BLaER1 treated with 17β-estradiol and CSF1 and Interleukin-3, amounts not matched to agents 10 nM and 100 nM (cell line): ENCODE results near the gene FGD2.

Experiments
- H3K27ac ChIP-seq, 11 experiments: shearing (Covaris generic); formaldehyde crosslinking; 2 replicates each; pipeline ENCODE4 v1.8.1; 2022
- H3K27me3 ChIP-seq, 11 experiments: shearing (Covaris generic); formaldehyde crosslinking; 2 replicates each; pipeline ENCODE4 v1.8.1; 2022
- H3K36me3 ChIP-seq, 11 experiments: shearing (Covaris generic); formaldehyde crosslinking; 2 replicates each; pipeline ENCODE4 v1.8.1; 2022
- H3K4me1 ChIP-seq, 10 experiments: shearing (Covaris generic); formaldehyde crosslinking; 2 replicates each; pipeline ENCODE4 v1.8.1; 2022
- H3K4me2 ChIP-seq, 11 experiments: shearing (Covaris generic); formaldehyde crosslinking; 2 replicates each; pipeline ENCODE4 v1.8.1; 2022
- H3K4me3 ChIP-seq, 10 experiments: shearing (Covaris generic); formaldehyde crosslinking; 2 replicates each; pipeline ENCODE4 v1.8.1; 2022
- H3K9ac ChIP-seq, 11 experiments: shearing (Covaris generic); formaldehyde crosslinking; 2 replicates each; pipeline ENCODE4 v1.8.1; 2022
- H3K9me3 ChIP-seq, 11 experiments: shearing (Covaris generic); formaldehyde crosslinking; replicated peaks in 1 of 11; 2 replicates each; pipeline ENCODE4 v1.8.1; 2022
- H4K20me1 ChIP-seq, 11 experiments: shearing (Covaris generic); formaldehyde crosslinking; 2 replicates each; pipeline ENCODE4 v1.8.1; 2022
- Cebpa-rat ChIP-seq, 11 experiments: shearing (Covaris generic); IDR thresholded peaks; 2 replicates each; pipeline ENCODE4 v1.8.1; 2022

Gene FGD2

DNA sequence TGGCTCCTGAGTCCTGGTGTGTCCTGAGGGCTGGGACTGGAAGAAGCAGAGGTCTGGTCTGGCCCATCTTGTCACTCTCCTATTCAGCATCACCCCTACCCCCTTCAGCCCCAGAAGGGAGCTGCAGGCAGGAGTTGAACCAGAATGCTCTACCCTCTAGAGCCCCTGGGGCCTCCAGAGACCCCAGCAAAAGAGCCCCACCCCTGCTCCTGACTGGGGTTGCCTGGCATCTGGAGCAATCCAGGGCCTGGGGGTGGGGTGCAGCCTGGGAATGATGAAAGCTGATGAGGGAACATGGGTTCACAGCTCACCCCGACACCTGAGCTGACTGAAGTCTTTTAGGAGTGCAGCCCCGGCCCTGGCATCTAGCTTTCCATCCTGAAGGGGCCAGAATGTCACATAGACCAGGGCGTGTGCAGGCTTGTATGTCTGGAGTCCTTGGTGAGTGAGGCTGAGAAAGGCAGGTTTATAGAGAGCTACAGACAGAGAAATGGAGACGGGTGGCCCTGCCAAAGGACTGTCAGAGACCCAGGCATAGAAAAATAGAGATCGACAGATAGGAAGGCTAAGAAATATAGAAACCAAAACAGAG is 12.2 kb downstream of the FGD2 start:
- Histone ChIP-seq H3K27ac (peak overlapping the region in 2 of 11 experiments; percentile 4 to 8; a peak in 2 of 22 replicates), H3K36me3 (peaks cover 0 to 88% (median 0%) of the 10 kb centered on the region in 11 experiments; a peak in 7 of 22 replicates), H3K4me1 (peaks cover 30 to 41% (median 35%) of the 10 kb centered on the region in 10 experiments), H3K9me3 (no peaks in the 10 kb centered on the region), H3K27me3 (no peaks in the 10 kb centered on the region), H3K4me2 (peak overlapping the region; percentile 1 to 57 (median 45); a peak in 18 of 22 replicates), H4K20me1 (peaks cover 0 to 7% (median 0%) of the 10 kb centered on the region in 11 experiments; a peak in 1 of 22 replicates), H3K4me3 (no peak overlapping the region), H3K9ac (peak overlapping the region in 6 of 11 experiments; percentile 11 to 47 (median 34); a peak in 7 of 22 replicates)
- no peak for TF ChIP-seq Cebpa-rat (IDR thresholded peaks at IDR 0.05)

DNA sequence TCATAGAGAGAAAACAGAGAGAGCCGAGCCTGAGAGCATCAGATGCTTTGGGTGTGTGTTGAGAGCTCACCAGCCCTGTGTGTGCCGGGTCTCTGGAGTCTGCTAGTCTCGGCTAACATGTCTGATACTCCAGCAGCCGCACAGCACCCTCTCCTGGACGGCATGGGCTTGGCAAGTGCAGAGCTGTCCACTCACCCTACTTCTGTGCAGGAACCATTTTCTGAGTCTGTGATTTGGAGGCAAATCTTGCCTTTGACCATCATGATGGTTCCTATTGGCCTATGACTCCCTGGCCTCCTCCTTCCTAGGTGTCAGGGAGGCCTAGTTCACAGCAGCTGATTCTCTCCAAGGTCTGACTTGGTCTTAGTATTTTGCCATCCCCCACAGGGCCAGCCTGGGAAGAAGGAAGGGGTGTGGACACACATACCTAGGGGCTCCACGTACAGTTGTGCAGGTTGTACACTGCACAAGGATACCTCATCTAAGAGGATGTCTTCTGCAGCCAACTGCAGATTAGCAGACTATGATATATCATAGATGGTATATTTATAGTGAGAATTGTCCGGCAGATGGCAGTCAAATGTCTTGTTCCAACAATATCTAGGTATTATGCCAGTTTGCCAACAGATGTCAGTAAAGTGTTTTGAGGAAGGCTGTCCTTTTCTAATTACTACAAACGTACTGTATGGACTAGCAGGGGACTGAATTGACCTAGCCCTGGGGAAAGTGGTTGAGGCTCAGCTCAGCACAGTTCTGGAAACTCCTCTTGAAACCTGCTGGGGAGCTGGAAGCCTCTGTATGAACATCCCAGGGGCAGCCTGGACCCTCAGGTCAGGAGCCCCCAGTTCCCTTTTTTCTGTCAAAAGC is 13.0 kb downstream of the FGD2 start:
- no peak overlapping the region for H3K4me3 ChIP-seq
- no peaks in the 10 kb centered on the region for H3K9me3 ChIP-seq
- H3K27ac ChIP-seq = peak overlapping the region in 5 of 11 experiments; percentile 1 to 44 (median 26); a peak in 5 of 22 replicates
- H3K27me3 ChIP-seq = no peaks in the 10 kb centered on the region
- no peak for TF ChIP-seq Cebpa-rat (IDR thresholded peaks at IDR 0.05)
- H3K4me1 ChIP-seq = peaks cover 30 to 48% (median 35%) of the 10 kb centered on the region in 10 experiments
- H3K9ac ChIP-seq = peak overlapping the region in 8 of 11 experiments; percentile 6 to 53 (median 27); a peak in 13 of 22 replicates
- peaks cover 0 to 2% (median 0%) of the 10 kb centered on the region in 11 experiments; a peak in 1 of 22 replicates for H4K20me1 ChIP-seq
- peak overlapping the region; percentile 38 to 63 (median 50); a peak in 21 of 22 replicates for H3K4me2 ChIP-seq
- peaks cover 0 to 88% (median 0%) of the 10 kb centered on the region in 11 experiments; a peak in 7 of 22 replicates for H3K36me3 ChIP-seq

DNA sequence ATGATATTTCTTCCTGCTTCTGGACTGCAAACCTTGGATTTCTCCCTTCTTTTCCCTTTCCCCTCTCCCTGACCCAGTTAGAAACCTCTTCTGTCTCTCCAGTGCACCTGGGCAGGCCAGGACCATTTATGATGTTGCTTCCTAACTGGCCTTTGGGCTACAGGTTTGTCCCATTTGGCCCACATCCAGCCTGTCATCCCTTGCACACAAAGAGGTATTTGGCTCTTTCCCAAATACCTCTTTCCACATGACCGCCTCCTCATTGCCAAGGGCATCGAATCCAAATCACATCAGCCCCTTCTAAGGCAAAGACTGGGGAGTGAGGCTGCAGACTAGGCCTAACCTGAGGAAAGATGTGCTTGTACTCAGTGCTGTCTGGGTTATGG is 13.6 kb downstream of the FGD2 start:
- Histone ChIP-seq H3K36me3 (peaks cover 0 to 88% (median 0%) of the 10 kb centered on the region in 11 experiments; a peak in 6 of 22 replicates), H3K9me3 (no peaks in the 10 kb centered on the region), H3K4me2 (peak overlapping the region; percentile 5 to 54 (median 44); a peak in 16 of 22 replicates), H3K27ac (peak overlapping the region in 5 of 11 experiments; percentile 1 to 44 (median 26); a peak in 6 of 22 replicates), H4K20me1 (no peaks in the 10 kb centered on the region; a peak in 1 of 22 replicates), H3K27me3 (no peaks in the 10 kb centered on the region), H3K4me3 (no peak overlapping the region), H3K9ac (peak overlapping the region in 8 of 11 experiments; percentile 6 to 53 (median 23); a peak in 12 of 22 replicates), H3K4me1 (peaks cover 30 to 53% (median 37%) of the 10 kb centered on the region in 10 experiments)
- no peak for TF ChIP-seq Cebpa-rat (IDR thresholded peaks at IDR 0.05)

DNA sequence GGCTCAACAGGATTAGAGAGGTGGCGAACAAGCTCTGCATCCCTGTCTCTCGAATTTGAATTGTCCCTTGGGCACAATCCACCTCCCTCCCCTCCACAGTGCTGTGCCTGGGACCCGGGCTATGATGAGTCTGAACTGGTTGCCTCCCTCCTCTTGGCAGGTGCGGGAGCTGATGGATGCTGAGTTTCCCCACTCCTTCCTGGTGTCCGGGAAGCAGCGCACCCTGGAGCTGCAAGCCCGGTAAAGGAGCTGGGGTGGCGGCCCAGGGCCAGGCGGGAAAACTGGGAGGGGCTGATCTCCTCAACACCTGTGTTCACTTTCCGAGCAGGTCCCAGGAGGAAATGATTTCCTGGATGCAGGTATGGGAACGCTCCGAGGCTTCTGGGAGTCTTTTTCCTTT is 14.9 kb downstream of the FGD2 start:
- H4K20me1 ChIP-seq = no peaks in the 10 kb centered on the region; a peak in 1 of 22 replicates

DNA sequence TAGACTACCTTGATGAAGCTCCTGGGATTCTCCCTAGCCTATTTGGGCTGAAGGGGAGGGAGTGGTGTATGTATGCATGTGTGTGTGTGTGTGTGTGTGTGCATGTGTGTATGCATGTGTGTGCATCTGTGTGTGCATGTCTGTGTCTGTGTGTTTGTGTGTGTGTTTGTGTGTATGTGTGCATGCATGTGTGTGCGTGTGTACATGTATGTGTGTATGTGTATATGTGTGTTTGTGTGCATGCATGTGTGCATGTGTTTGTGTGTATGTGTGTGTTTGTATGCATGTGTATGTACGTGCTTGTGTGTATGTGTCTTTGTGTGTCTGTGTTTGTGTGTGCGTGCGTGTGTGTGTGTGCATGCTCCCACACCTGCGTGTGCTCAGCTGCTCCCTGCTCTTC is 15.4 kb downstream of the FGD2 start:
- no peak overlapping the region for H3K4me2 ChIP-seq
- no peak overlapping the region for H3K4me3 ChIP-seq
- H3K9ac ChIP-seq = no peak overlapping the region
- TF ChIP-seq Cebpa-rat (IDR thresholded peaks at IDR 0.05) = no peak
- no peaks in the 10 kb centered on the region for H3K27me3 ChIP-seq
- no peak overlapping the region for H3K27ac ChIP-seq
- H3K9me3 ChIP-seq = no peaks in the 10 kb centered on the region
- no peaks in the 10 kb centered on the region; a peak in 1 of 22 replicates for H4K20me1 ChIP-seq
- H3K4me1 ChIP-seq = peaks cover 30 to 70% (median 45%) of the 10 kb centered on the region in 10 experiments
- H3K36me3 ChIP-seq = peaks cover 0 to 86% (median 0%) of the 10 kb centered on the region in 11 experiments; a peak in 4 of 22 replicates

More for the DNA sequence above, 14.9 kb downstream of the FGD2 start:
- Histone ChIP-seq H3K4me1 (peaks cover 30 to 66% (median 43%) of the 10 kb centered on the region in 10 experiments), H3K4me3 (no peak overlapping the region), H3K27ac (0 out of 22 replicates have a peak overlapping the region, but pooled peaks of 1 of the 11 experiments have one; percentile 1), H3K36me3 (peaks cover 0 to 86% (median 0%) of the 10 kb centered on the region in 11 experiments; a peak in 4 of 22 replicates), H3K9me3 (no peaks in the 10 kb centered on the region), H3K4me2 (no peak overlapping the region), H3K27me3 (no peaks in the 10 kb centered on the region), H3K9ac (no peak overlapping the region)
- no peak for TF ChIP-seq Cebpa-rat (IDR thresholded peaks at IDR 0.05)

DNA sequence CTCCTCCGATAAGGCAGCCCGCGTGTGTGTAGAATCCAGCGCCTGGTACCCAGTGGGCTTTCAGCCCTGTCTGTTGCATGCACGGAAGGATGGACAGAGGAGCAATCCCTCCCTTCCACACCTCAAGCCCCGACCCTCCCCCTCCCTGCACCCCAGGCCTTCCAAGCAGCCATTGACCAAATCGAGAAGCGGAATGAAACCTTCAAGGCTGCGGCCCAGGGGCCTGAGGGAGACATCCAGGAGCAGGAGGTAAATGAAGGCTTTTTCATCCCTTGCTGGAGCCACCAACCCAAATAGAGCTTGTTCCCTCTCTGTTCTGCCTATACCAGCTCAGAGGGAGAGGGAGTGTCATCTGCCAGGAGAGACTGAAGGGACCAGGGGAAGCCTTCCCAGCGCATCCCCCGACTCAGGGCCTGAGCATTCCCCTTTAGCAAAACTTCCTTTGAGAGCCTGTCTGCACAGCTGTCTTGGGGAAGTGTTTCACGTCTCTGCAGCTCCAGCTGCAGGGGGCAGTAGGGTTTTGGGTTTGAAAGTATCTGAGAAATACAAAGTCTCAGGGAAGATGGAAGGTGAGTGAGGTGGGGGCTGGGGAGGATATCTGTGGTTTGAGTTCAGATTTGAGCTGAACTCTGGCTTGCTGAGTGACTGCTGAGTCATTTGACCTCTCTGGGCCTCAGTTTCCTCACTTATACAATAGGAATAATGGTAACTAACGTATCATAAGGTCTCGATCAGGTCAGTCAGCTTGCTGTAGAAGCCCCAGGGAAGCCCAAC is 16.1 kb downstream of the FGD2 start:
- Histone ChIP-seq H3K9me3 (no peaks in the 10 kb centered on the region), H3K4me3 (no peak overlapping the region), H3K4me2 (peak overlapping the region in 9 of 11 experiments; percentile 27 to 66 (median 42); a peak in 17 of 22 replicates), H3K27me3 (no peaks in the 10 kb centered on the region), H3K4me1 (peaks cover 30 to 78% (median 46%) of the 10 kb centered on the region in 10 experiments), H3K36me3 (peaks cover 0 to 86% (median 0%) of the 10 kb centered on the region in 11 experiments; a peak in 5 of 22 replicates), H3K27ac (peak overlapping the region in 5 of 11 experiments; percentile 34 to 43 (median 36); a peak in 6 of 22 replicates), H3K9ac (peak overlapping the region in 2 of 11 experiments; percentile 7 to 22; a peak in 4 of 22 replicates), H4K20me1 (no peaks in the 10 kb centered on the region)
- TF ChIP-seq Cebpa-rat (IDR thresholded peaks at IDR 0.05) = no peak

DNA sequence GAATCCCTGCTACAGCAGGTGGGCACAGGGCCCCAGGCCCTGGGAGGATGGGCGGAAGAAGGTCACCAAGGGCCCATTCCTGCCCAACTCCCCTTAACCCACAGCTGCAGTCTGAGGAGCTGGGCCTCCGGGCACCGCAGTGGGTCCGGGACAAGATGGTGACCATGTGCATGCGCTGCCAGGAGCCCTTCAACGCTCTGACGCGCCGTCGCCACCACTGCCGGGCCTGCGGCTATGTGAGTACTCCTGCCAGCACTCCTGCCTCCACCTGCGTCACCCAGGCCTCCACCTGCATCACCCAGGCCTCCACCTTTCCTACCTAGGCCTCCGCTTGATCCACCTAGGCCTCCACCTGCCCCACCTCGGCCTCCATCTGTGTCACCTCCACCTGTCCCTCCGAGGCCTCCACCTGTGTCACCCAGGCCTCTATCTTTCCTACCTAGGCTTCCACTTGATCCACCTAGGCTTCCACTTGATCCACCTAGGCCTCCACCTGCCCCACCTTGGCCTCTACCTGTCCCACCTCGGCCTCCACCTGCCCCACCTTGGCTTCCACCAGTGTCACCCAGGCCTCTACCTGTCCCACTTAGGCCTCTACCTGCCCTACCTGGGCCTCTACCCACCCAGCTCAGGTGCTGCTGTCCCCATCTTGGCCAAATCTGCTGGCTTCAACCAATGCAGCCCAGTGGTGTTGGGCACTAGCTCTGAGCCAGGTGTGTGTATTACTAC is 16.8 kb downstream of the FGD2 start:
- Histone ChIP-seq H3K27me3 (no peaks in the 10 kb centered on the region), H3K9me3 (no peaks in the 10 kb centered on the region), H3K36me3 (peaks cover 0 to 86% (median 0%) of the 10 kb centered on the region in 11 experiments; a peak in 5 of 22 replicates), H3K9ac (peak overlapping the region in 3 of 11 experiments; percentile 7 to 23 (median 22); a peak in 4 of 22 replicates), H3K27ac (peak overlapping the region in 5 of 11 experiments; percentile 34 to 43 (median 36); a peak in 7 of 22 replicates), H3K4me2 (peak overlapping the region in 9 of 11 experiments; percentile 27 to 66 (median 42); a peak in 17 of 22 replicates), H3K4me1 (peaks cover 29 to 82% (median 45%) of the 10 kb centered on the region in 10 experiments), H4K20me1 (no peaks in the 10 kb centered on the region), H3K4me3 (no peak overlapping the region)
- TF ChIP-seq Cebpa-rat (IDR thresholded peaks at IDR 0.05) = no peak
